DMS153 treated with DMSO at 0.1 percent for 48 hours (cell line): ENCODE measurements around the gene NCAM1.
"Not testable (repeated sequence)": the region's sequence is repeated elsewhere in the genome, so short reads cannot be mapped to it uniquely, and the experiment has no call there.

Source experiments
- DNase-seq: peaks from one replicate; lab custom pipeline; 2025; ENCODE audit not compliant: unreplicated experiment; lab: John Stamatoyannopoulos, UW

Gene NCAM1

DNA sequence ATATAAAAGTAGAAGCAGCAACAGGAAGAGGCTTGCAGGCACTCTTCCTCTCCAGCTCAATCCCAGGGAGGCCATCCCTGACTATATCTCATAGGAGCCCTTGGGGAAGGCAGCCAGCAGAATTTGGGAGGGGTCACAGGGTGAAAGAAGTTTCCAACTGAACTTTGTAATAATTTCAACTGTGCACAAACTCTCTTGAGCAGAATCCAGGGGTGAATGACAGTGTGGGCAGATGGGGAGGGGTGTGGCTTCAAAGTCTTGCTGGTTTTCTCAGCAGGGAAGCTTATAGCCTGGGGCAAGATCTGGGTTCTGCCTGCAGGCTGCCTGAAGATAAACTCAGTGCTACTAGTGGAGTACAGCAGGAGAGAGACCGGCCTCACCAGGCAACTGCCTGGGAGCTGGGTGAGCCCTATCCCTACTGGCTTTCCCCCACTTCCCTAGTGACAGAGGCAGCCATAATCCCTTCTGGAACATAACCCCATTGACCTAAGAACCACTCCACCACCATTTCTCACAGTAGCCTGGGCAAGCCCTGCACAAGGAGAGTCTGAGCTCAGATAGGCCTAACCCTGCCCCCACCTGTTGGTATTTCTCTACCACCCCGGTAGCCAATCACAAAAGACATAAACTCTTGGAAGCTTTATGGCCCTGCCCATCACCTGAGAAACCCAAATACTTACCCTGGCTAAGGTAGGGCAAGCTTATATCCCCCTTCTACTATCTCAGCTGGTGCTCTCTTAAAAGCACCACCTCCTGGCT, 335.4 kb downstream of the NCAM1 start:
- DNase-seq = no peak

DNA sequence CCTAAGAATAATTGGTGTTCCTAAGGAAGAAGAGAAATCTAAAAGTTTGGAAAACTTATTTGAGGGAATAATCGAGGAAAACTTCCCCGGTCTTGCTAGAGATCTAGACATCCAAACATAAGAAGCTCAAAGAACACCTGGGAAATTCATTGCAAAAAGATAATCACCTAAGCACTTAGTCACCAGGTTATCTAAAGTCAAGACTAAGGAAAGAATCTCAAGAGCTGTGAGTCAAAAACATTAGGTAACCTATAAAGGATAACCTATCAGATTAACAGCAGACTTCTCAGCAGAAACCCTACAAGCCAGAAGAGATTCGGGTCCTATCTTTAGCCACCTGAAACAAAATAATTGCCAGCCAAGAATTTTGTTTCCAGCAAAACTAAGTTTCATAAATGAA, 337.3 kb downstream of the NCAM1 start:
- not testable (repeated sequence) for DNase-seq

DNA sequence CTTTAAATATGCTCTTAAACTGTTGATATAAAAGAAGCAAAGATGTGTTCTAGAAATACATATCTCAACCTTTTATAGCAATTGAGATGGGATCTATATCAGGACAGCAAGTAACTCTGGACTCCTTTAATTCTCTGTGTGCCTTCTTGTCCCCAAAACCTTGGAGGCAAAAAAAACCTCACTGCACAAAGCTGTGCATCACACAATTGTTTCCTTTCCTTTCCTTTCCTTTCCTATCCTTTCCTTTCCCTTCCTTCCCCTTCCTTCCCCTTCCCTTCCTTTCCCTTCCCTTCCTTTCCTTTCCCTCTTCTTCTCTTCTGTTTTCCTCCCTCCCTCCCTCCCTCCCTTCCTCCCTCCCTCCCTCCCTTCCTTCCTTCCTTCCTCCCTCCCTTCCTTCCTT, 343.7 kb downstream of the NCAM1 start:
- no peak for DNase-seq

DNA sequence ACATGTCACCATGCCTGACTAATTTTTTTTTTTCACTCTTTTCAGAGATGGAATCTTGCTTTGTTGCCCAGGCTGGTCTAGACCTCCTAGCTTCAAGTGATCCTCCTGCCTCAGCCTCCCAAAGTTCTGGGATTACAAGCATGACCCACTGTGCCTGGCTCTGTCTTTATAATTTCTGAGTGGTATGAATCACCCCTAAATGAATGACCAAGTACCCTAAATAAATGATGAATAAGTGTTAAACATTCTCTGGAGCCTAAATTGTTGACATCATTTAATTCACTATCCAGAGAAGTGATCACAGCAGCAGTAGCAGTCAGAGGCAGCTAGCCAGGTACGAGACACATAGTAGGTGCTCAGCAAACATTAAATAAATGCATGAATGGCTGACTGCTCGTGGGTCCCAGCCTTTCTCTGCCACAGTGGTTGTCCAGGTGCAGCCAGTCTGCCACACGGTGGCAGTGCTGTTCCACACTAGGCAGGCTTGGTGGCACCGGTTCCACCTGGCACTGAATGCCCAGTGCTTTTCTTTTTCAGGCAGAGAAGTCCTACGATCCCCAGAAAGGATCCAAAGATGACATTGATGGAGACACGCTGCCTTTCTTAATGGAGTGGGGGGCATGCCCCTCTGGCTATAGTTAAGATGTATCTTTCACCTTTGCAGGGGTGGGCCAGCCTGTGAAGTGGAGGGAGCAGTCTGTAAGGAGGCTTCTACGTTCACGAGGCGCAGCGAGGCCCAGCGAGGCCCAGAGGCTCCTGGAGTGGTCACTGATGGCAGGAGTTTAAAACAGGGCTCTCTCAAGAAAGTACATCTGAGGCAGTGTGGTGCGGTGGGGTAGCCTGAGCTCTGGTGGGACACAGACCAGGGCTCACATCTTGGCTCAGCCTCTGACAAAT, 344.5 kb downstream of the NCAM1 start:
- peak; percentile 40 for DNase-seq

DNA sequence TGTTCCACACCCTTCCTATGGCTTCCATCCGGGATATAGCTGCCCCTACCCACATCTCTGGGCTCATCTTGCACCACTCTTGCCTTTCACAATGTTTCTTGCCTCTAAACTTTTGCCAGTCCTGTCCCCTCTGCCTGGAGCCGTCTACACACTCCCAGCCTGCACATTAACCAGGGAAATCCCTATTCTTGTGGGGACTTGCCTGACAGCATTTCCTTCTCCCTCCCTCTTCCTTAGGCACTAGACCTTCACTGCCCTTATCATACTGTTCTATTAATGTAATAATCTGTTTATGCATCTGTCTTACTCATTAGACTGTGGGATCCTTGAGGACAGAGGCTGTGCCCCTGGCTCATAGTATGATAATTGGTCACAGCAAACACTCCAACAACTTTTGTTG, 347.4 kb downstream of the NCAM1 start:
- no peak for DNase-seq

DNA sequence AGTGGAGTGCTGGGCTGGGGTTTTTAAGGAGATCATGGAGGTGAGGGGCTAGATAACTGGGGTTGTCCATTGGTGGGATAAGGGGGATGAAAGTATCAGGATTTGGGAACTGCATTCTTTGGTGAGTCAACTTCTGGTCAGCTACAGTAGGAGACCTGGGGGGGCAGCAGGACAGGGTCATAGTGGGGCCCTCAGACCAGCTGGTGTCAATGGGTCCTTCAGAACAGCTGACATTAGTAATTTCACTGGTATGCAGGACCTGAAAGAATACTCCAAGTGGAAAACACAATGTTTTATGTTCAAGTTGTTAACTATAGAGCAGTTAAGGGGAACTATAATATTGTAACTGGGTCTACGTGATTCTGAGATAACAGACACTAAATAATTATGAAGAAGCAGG, 350.3 kb downstream of the NCAM1 start:
- DNase-seq = no peak

DNA sequence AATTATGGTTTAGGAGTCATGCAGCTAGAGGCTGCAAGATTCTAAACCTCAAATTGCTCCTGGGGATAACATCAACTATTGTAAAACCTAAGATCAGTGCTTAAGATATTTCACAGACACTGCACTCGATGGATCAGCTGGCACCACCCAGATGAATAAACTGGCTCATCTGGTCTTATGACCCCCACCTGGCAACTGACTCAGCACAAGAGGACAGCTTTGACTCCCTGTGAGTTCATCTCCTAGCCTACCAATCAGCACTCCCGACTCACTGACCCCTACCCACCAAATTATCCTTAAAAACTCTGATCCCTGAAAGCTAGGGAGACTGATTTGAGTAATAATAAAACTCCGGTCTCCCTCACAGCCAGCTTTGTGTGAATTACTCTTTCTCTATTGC, 352.4 kb downstream of the NCAM1 start:
- DNase-seq = no peak

DNA sequence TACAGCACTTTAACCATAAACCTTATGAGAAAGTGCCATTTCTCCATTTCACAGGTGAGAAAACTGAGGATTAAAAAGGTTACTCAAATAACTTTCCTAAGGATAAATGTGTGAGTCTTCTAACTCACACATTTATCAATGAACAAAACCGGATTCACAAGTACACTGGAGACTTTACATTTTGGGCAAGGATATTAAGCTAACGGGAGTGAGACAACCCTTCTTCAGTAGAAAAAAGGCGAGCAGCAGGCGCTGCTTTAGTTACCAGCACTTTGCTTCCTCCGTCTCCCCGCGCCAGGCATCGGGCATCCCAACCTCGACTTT, 352.8 kb downstream of the NCAM1 start:
- no peak for DNase-seq

DNA sequence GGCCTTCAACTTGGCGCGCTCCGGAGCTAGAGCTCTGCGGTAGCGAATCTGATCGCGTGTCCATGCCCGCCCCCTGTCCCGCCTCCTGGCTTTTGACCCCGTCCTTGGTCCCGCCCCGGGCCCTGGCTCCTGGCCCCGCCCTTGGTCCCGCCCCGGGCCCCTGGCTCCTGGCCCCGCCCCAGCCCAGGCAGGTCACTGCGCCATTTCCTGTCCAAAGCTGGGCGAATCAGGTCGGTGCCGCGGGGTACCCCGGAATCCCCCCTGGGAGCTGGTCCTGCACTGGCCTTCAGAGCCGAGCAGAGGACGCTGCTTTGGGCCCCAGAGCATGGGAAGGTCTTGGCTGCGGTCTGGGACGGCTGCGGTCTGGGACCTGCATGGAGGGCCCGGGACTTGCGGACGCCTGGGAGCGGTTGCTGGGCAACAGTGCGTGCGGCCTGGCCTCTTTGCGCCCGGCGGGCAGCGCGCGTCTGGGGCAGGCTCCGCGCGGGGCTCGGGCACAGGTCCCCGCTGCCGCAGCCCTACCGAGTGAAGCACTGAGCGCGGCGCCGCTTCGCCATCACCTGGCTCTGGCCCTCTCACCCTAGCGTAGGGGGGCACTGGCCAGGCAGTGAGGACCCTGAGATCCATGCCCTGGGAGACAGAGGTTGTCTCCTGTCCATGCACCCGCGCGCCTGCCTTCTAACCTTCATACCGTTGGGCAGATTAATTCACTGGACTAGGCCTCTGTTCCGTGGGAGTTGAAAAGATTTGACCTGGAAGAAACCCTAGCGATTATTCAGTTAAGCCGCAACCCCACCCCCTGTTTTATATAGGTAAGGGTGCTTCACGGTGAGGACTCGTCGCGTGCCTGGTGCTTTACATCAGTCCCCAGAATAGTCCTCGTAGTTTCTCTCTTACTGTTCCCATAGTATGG, 353.4 kb downstream of the NCAM1 start, which contains the start of gene TTC12:
Gene TTC12, plus strand, starts transcription at position 195 of the 913 bp plus-strand sequence. CDS start 1,675 bp downstream, outside the sequence.
- peak; percentile 93 for DNase-seq

DNA sequence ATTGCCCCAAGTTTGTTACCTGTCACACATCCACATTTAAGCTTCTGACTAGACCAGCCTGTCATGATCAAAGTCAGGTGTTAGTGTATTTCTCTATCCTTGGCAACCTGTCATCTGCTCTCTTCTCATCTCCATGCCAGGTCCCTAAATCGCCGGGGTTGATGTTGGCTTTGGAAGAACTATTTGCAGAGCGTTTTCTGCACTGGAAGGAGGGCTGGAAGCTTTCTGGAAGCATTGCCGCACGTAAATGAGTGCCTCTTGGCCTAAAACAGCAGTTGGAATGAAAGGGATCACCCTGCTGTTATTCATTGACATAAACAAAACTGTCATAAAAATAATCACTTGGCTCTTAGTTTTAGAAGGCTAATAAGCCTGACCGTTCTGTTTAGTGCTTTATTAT, 354.6 kb downstream of the NCAM1 start:
- no peak for DNase-seq

DNA sequence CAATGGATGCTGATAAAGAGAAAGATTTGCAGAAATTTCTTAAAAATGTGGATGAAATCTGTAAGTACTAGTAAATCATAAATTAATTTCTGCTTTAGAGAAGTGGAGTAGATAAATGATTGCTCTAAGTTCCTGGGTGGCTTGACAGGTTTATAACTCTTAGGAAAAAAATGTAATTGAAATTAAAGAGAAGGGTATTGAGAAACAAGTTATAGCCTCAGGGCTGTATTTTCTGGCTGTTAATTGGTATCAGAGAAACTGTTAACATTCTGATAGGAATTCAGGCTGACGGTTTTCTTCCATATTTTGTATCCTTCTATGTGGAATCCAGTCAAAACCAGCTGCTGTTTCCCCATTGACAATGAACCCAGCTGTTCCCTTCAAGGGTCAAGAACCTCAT, 355.0 kb downstream of the NCAM1 start:
- DNase-seq = no peak

DNA sequence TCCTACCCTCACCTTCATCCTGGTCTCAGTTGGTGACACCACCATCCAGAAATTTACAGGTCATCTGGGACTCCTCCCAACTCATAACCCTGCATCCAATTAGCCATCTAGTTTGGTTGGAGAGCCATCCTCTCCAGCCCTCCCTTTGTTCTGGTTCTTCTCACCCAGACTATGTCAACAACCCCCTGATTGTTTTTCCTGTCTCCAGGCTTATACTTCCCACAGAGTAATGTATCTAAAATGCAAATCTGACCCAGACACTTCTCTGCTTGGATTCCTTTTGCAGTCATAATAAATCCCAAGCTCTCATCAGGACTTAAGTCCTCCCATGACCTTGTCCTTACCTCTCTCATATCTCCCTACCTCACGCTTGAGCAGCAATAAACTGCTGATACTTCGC, 356.1 kb downstream of the NCAM1 start:
- peak; percentile 57 for DNase-seq

DNA sequence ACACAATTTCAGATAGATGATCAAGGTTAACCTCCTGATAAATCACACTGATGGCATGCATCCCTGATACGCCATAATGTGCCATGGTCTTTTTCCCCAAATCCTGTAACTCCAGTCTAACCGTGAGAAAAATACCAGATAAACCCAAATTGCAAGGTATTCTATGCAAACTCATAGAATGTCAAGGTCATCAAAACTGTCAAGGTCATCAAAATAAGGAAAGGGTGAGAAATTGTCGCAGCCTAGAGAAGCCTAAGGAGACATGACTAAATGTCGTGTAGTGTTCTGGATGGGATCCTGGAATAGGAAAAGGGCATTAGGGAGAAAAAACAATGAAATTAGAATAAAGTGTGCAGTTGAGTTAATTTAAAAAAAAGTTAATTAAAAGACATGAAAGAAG, 357.9 kb downstream of the NCAM1 start:
- DNase-seq = no peak

DNA sequence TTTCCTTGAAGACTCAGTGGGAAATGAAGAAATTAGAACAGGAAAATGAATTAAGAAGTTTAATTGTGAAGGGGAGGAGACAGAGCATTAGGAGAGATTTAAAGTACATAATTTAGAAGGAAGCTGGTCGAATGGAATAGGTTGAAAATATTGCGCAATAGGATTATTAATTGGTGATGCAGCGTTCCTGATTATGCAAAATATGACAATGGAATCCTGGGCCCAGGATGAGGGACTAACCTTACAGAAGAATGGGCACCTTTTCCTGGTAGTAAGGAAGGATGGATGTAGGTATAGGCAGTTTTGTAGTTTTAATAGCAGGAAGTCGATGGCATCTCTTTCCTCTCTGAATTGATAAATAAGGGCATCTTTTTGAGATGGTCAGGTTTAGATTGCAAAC, 360.9 kb downstream of the NCAM1 start:
- DNase-seq = no peak

DNA sequence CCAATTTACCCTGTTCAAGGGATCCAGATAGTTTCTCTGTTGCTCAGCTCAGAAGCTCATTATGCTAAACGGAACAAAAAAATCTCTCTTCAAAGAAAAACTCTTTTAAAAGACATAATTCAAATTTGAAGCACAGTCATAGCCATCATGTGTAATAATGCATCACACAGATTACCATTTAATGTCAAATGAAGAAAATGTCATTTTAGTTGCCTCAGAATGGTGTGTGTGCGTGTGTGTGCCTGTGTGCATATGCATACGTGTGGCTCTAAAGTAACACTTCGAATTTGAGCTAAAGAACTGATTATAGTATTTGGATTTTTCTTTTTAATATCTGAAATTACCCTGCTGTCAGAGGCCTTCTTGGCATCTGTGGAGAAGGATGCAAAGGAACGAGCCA, 363.0 kb downstream of the NCAM1 start:
- no peak for DNase-seq
